ENCODE measurements around the gene PPIG.

DNA sequence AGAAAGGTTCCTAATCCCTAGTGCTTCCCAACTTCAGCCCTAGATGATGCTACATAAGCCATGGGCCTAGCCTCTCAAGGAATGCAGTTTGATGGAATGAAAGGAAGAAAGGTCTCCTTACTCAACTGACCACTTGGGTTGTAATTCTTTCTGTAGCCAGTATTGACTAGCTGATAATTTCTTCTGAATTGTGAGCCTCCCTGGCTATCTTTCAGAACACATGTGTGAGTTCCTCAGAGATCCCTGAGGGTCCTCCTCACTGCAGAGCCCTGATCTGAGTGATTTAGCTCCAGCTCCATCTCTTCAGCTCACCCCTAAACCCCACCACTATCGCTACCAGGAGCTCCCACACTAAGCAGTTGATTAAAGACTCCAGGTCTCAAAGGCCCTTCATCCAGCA, 78.6 kb downstream of the PPIG start:
- TF ChIP-seq, protein P1, sequence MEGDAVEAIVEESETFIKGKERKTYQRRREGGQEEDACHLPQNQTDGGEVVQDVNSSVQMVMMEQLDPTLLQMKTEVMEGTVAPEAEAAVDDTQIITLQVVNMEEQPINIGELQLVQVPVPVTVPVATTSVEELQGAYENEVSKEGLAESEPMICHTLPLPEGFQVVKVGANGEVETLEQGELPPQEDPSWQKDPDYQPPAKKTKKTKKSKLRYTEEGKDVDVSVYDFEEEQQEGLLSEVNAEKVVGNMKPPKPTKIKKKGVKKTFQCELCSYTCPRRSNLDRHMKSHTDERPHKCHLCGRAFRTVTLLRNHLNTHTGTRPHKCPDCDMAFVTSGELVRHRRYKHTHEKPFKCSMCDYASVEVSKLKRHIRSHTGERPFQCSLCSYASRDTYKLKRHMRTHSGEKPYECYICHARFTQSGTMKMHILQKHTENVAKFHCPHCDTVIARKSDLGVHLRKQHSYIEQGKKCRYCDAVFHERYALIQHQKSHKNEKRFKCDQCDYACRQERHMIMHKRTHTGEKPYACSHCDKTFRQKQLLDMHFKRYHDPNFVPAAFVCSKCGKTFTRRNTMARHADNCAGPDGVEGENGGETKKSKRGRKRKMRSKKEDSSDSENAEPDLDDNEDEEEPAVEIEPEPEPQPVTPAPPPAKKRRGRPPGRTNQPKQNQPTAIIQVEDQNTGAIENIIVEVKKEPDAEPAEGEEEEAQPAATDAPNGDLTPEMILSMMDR (conservative IDR thresholded peaks at IDR 0.05; ENCODE audit: low read depth, low read length), result no peak
- TF ChIP-seq POLR2A (IDR thresholded peaks at IDR 0.05; ENCODE audit: low read depth, low read length) (no peak), RFX5 (IDR thresholded peaks at IDR 0.05; ENCODE audit: low read depth, low read length) (no peak), MAZ (IDR thresholded peaks at IDR 0.05; ENCODE audit: borderline replicate concordance, low read depth, low read length) (no peak)
- TF ChIP-seq, protein P2, sequence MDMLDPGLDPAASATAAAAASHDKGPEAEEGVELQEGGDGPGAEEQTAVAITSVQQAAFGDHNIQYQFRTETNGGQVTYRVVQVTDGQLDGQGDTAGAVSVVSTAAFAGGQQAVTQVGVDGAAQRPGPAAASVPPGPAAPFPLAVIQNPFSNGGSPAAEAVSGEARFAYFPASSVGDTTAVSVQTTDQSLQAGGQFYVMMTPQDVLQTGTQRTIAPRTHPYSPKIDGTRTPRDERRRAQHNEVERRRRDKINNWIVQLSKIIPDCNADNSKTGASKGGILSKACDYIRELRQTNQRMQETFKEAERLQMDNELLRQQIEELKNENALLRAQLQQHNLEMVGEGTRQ (IDR thresholded peaks at IDR 0.05; ENCODE audit: low read depth, low read length), result no peak
- TF ChIP-seq, protein P3, sequence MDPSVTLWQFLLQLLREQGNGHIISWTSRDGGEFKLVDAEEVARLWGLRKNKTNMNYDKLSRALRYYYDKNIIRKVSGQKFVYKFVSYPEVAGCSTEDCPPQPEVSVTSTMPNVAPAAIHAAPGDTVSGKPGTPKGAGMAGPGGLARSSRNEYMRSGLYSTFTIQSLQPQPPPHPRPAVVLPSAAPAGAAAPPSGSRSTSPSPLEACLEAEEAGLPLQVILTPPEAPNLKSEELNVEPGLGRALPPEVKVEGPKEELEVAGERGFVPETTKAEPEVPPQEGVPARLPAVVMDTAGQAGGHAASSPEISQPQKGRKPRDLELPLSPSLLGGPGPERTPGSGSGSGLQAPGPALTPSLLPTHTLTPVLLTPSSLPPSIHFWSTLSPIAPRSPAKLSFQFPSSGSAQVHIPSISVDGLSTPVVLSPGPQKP (IDR thresholded peaks at IDR 0.05; ENCODE audit: borderline replicate concordance, low read depth, low read length), result no peak
